Gastroesophageal sphincter (tissue), 4 donors: ENCODE measurements around the gene PRKN. TPM values are rescaled to one million over a fixed set of nuclear protein-coding genes. Genes with fewer than 3 reads are reported as not detected.

Experiments
- ATAC-seq: fragments of 150-250 bp; one replicate; pipeline ENCODE4 v1.9.1; 2016; ENCODE audit warnings: mild to moderate bottlenecking, moderate library complexity
- H3K27ac ChIP-seq, 4 donors: fragments of 200-600 bp; sonication (generic) in 3 of 4; 1 replicate in 3 of 4; 2 replicates in 1 of 4; pipeline ENCODE4 v1.5.1; 2016 to 2019
- H3K27me3 ChIP-seq: fragments of 200-600 bp; sonication (generic); one replicate; pipeline ENCODE4 v1.5.1; 2019
- H3K36me3 ChIP-seq, 2 donors: fragments of 200-600 bp; sonication (generic); one replicate each; pipeline ENCODE4 v1.5.1; 2019; ENCODE audit warnings: control low read depth in 1 of 2
- H3K4me1 ChIP-seq, 3 donors: fragments of 200-600 bp; sonication (generic); 1 replicate in 2 of 3; 2 replicates in 1 of 3; pipeline ENCODE4 v1.5.1; 2016 to 2019; ENCODE audit warnings: control low read depth in 2 of 3
- H3K4me3 ChIP-seq, 2 donors: fragments of 200-600 bp; sonication (generic); one replicate each; pipeline ENCODE4 v1.5.1; 2019; ENCODE audit warnings: mild to moderate bottlenecking in 1 of 2, moderate library complexity in 1 of 2
- H3K9me3 ChIP-seq, 3 donors: fragments of 200-600 bp; sonication (generic); one replicate each; pipeline ENCODE4 v1.5.1; 2017 to 2019; ENCODE audit warnings: control low read depth in 2 of 3
- EP300 ChIP-seq: sonication (generic); formaldehyde crosslinking; IDR thresholded peaks from one replicate; pipeline ENCODE4 v1.6.1; 2017; ENCODE audit warnings: antibody characterized with exemption, mild to moderate bottlenecking
- POLR2A ChIP-seq, 2 donors: fragments of 450-650 bp; IDR thresholded peaks; one replicate each; pipeline ENCODE4 v1.6.1; 2017; ENCODE audit warnings: antibody characterized with exemption in 2 of 2, mild to moderate bottlenecking in 2 of 2, moderate library complexity in 1 of 2
- POLR2AphosphoS5 ChIP-seq: sonication (generic); formaldehyde crosslinking; IDR thresholded peaks from one replicate; pipeline ENCODE4 v1.6.1; 2017; ENCODE audit warnings: antibody characterized with exemption
- WGBS, 2 donors: methylation state at CpG; one replicate each; pipeline ENCODE4 v1.1.5; 2018; ENCODE audit warnings: low coverage in 1 of 2; 5-methylcytosine and 5-hydroxymethylcytosine counted together
- total RNA-seq, 4 donors: library from RNA; depleted of rRNA; stranded (reverse); fragments of >200 nt; gene quantifications; one replicate each; pipeline ENCODE4 v1.1.0, GENCODE V29; 2016
- TF ChIP-seq, protein P1 (sequence below), 4 experiments: fragments of 200-600 bp in 2 of 4; fragments of 450-650 bp in 2 of 4; sonication (generic) in 1 of 4; IDR thresholded peaks; one replicate each; pipeline ENCODE4 v1.5.1; 2017 to 2019; ENCODE audit warnings: antibody characterized with exemption in 4 of 4, mild to moderate bottlenecking in 2 of 4, moderate library complexity in 2 of 4

The PRKN gene
- total RNA-seq, 4 donors from 2014 or later: 8.4 to 58.6 (median 25.8) TPM

DNA sequence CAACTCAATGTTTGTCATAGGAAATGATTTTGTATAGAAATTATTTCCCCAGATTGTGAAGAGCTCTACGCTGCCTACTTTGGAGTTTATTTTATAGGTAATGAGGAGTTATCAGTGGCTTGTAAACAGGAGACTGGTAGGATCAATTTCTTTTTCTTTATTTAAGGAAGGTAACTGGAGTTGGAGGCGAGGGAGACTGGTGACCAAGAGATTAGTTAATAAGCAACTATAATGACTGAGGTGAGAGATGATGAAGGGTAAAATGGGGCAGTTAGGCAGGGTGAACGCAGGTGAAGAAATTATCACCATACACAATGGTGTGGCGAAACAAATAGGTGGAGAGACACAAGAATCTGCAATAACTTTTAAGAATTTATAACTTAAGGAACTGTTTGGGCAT lies 100.2 kb downstream of the PRKN start:
- Histone ChIP-seq H3K36me3 (no peaks in the 10 kb centered on the region), H3K9me3 (peaks cover 0 to 7% (median 0%) of the 10 kb centered on the region in 3 donors), H3K27ac (no peak overlapping the region), H3K4me3 (no peak overlapping the region), H3K4me1 (no peaks in the 10 kb centered on the region), H3K27me3 (no peaks in the 10 kb centered on the region)
- TF ChIP-seq, protein P1, sequence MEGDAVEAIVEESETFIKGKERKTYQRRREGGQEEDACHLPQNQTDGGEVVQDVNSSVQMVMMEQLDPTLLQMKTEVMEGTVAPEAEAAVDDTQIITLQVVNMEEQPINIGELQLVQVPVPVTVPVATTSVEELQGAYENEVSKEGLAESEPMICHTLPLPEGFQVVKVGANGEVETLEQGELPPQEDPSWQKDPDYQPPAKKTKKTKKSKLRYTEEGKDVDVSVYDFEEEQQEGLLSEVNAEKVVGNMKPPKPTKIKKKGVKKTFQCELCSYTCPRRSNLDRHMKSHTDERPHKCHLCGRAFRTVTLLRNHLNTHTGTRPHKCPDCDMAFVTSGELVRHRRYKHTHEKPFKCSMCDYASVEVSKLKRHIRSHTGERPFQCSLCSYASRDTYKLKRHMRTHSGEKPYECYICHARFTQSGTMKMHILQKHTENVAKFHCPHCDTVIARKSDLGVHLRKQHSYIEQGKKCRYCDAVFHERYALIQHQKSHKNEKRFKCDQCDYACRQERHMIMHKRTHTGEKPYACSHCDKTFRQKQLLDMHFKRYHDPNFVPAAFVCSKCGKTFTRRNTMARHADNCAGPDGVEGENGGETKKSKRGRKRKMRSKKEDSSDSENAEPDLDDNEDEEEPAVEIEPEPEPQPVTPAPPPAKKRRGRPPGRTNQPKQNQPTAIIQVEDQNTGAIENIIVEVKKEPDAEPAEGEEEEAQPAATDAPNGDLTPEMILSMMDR (IDR thresholded peaks at IDR 0.05): no peak
- TF ChIP-seq EP300 (no peak), POLR2AphosphoS5 (no peak), POLR2A (IDR thresholded peaks at IDR 0.05) (no peak)
- WGBS, 2 donors: 77 to 90% methylated on average over 3 to 4 of the region's 4 CpGs
- no peak for ATAC-seq

DNA sequence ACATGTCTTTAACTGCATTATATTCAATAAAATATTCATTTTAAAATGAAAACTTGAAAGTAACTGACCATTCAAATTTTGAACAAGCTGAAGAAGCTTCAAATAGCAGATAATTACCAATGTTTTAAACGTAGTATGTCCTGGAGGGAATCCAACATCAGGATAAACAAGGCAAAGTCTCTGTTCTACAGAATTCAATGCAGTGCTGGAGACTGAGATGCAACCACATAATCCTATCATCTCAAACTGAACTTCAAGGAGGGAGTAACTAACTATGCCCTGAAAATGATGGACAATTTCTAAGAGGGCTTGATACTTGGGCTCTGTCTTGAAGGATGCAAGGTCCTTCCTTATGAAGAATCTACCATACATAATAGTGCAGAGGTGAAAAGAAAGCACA lies 100.7 kb downstream of the PRKN start:
- WGBS, 2 donors: 33 to 36% methylated on average over 1 of the region's 1 CpG
- Histone ChIP-seq H3K4me1 (no peaks in the 10 kb centered on the region), H3K9me3 (peaks cover 0 to 7% (median 0%) of the 10 kb centered on the region in 3 donors), H3K4me3 (no peak overlapping the region), H3K36me3 (no peaks in the 10 kb centered on the region), H3K27me3 (no peaks in the 10 kb centered on the region), H3K27ac (no peak overlapping the region)
- ATAC-seq: no peak
- TF ChIP-seq EP300 (no peak), POLR2A (IDR thresholded peaks at IDR 0.05) (no peak), POLR2AphosphoS5 (no peak)
- TF ChIP-seq, protein P1 (IDR thresholded peaks at IDR 0.05): no peak

DNA sequence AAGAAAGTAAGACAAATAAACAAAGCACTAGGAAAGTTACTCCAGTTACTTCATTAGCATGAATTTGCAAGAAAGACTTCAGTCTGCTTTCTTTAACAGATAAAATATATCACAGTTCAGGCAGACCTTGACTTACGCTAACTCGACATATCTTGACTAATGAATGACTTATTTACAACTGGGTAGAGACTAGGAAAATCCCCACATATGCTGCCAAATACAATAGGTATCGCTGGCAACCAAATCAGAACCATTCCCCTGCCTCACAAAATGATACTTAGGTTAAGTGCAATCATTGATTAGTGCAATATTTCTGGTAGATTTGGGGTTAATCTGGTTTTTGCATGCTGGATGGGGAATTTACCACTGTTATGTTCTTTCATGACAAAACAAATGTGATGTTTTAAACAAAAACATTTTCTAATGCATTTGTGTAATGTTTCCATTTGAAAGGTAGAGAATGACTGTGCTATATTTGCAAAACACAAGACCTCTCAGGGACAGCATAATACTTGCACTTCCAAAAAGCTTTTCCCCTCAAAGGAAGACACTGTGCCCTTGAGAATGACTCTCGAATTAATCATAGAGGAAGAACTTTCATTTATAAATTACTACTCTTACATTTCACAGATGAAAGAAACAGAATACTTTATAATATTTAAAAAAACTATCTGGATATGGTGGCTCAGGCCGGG lies 101.6 kb downstream of the PRKN start:
- Histone ChIP-seq H3K4me1 (no peaks in the 10 kb centered on the region), H3K9me3 (peaks cover 0 to 2% (median 0%) of the 10 kb centered on the region in 3 donors), H3K4me3 (no peak overlapping the region), H3K27me3 (no peaks in the 10 kb centered on the region), H3K27ac (no peak overlapping the region), H3K36me3 (no peaks in the 10 kb centered on the region)
- ATAC-seq: no peak
- 46 to 60% methylated on average over 4 to 5 of the region's 5 CpGs for WGBS, 2 donors
- TF ChIP-seq POLR2A (IDR thresholded peaks at IDR 0.05) (no peak), POLR2AphosphoS5 (no peak), EP300 (no peak)
- TF ChIP-seq, protein P1 (IDR thresholded peaks at IDR 0.05): no peak

DNA sequence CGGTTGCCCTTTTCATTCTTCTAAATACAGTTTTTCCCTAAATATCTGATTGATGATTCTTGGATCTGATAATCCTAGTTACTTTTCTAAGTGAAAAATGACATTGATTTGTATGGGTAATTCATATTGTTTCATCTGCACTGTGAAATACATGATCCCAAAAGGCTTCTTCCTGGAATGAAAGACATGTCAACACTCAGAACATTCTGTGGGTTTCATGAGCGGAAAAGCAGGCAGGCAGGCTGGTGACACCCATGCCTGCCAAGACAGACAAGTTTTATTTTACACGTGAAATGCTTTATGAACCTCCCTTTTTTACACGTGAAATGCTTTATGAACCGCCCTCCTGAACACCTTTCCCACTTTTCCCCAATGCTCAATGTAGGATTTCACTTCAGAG lies 105.0 kb downstream of the PRKN start:
- Histone ChIP-seq H3K4me1 (peaks cover 0 to 4% (median 0%) of the 10 kb centered on the region in 3 donors), H3K9me3 (no peaks in the 10 kb centered on the region), H3K4me3 (no peak overlapping the region), H3K27me3 (no peaks in the 10 kb centered on the region), H3K27ac (no peak overlapping the region), H3K36me3 (no peaks in the 10 kb centered on the region)
- WGBS, 2 donors: 66 to 83% methylated on average over 4 to 5 of the region's 5 CpGs
- ATAC-seq: no peak
- no peak for TF ChIP-seq EP300
- TF ChIP-seq POLR2AphosphoS5: no peak
- TF ChIP-seq POLR2A (IDR thresholded peaks at IDR 0.05): no peak
- TF ChIP-seq, protein P1 (IDR thresholded peaks at IDR 0.05): no peak

DNA sequence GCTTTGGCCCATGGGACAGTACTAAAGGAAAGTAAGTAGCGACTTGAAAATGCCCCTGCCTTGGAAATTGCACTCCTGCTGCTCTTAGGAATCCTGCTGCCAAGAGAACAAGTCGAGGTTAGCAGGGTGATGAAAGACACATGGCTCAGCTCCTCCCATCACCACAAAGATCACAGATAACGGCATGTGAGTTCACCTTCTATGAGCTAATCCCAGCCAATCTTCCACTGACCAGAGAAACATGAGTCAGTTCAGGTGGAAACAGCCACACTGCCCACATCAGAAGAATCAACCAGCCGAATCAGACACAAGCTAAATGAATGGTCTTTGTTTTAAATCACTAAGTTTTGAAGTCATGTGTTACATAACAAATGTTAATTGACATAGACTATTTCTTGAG lies 106.3 kb downstream of the PRKN start:
- TF ChIP-seq, protein P1 (IDR thresholded peaks at IDR 0.05): no peak
- TF ChIP-seq POLR2A (IDR thresholded peaks at IDR 0.05) (no peak), POLR2AphosphoS5 (no peak), EP300 (no peak)
- WGBS, 2 donors: 57 to 100% methylated on average over 1 to 3 of the region's 4 CpGs
- no peaks in the 10 kb centered on the region for H3K9me3 ChIP-seq
- H3K27ac ChIP-seq: no peak overlapping the region
- peaks cover 0 to 4% (median 0%) of the 10 kb centered on the region in 3 donors for H3K4me1 ChIP-seq
- no peak overlapping the region for H3K4me3 ChIP-seq
- no peak for ATAC-seq
- H3K27me3 ChIP-seq: no peaks in the 10 kb centered on the region
- H3K36me3 ChIP-seq: no peaks in the 10 kb centered on the region
